Stimulated activated CD4-positive, alpha-beta T cell treated with anti-CD3 and anti-CD28 coated beads, Interleukin-1b, Interleukin-23, amount 100 ng/mL, for 1 hour (primary cell): ENCODE results near the gene SYNGR3.

ENCODE experiments used
- DNase-seq, 2 donors: peaks; one replicate each; pipeline ENCODE4 v3.0.0-alpha.2; 2020; ENCODE audit warnings: low read depth in 2 of 2

The SYNGR3 gene

GRCh38 chr16:1976951-1977874 lies 12.6 kb upstream of the SYNGR3 start:
- no peak for DNase-seq

GRCh38 chr16:1977875-1978268 lies 11.9 kb upstream of the SYNGR3 start:
- no peak for DNase-seq

GRCh38 chr16:1978476-1979120 lies 11.2 kb upstream of the SYNGR3 start:
- no peak for DNase-seq

- no peak for DNase-seq
These were observed 10.3 kb upstream of the SYNGR3 start for GRCh38 chr16:1979271-1980029.

GRCh38 chr16:1980030-1980769 lies 9.6 kb upstream of the SYNGR3 start:
- no peak for DNase-seq

DNA sequence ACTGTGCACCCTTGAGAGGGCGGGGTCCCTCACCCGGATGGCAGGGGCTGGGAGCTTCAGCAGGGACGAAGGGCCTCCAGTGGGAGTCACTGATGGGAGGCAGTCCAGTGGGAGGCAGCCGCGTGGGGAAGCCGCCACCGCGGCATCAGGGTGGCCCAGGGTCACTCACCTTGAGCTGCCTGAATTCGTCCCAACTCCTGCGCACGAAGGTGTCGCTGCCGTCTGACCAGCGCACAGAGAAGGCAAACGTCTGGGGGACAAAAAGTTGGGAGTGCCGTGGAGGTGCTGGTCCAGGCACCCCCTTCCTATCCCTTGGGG lies 9.0 kb upstream of the SYNGR3 start:
- DNase-seq = no peak

DNA sequence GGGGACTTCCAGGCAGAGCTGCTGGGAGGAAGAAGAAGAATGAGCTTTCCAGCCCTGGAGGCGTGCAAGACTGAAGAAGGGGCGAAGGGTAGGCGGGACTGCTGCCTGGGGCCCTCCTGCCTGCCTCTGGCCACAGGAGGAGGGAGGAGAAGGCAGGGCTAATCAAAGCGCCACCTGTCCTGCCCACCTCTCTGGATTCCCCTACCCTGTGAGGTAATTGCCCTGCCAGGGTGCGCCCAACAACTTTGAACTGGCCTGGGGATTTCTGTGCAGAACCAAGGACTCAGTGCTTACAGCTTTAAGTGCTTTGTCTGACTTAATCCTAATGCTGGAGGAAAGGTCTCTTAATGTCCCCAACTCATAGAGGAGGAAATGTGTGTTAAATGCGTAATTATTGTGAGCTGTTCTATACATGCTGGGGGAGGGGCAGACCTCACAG lies 8.4 kb upstream of the SYNGR3 start, which contains the start of gene NOXO1:
TSS of gene NOXO1 (minus strand) at position 72 of the 439 bp plus-strand sequence. CDS start 290 bp downstream, outside the sequence.
- no peak for DNase-seq

DNA sequence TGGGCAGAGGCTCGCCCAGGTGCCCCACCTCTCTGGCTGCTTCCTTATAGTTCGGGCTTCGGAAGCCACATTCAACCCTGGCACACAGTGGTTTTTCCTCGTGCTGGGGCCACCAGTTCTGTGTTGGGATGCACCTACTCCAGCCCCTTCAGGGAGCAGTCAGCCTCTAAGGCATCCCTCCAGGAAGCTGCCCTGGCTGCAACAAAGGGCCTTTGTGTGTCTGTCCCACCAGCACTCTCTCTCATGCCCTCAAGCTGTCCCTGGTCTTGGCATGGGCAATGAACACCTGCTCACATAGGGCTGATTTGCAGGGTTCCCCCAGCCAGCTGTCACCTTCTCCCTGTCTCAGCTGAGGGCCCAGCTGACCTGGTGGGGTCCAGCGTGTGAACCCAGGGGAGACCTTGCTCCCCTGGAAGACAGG lies 7.7 kb upstream of the SYNGR3 start:
- DNase-seq = no peak

DNA sequence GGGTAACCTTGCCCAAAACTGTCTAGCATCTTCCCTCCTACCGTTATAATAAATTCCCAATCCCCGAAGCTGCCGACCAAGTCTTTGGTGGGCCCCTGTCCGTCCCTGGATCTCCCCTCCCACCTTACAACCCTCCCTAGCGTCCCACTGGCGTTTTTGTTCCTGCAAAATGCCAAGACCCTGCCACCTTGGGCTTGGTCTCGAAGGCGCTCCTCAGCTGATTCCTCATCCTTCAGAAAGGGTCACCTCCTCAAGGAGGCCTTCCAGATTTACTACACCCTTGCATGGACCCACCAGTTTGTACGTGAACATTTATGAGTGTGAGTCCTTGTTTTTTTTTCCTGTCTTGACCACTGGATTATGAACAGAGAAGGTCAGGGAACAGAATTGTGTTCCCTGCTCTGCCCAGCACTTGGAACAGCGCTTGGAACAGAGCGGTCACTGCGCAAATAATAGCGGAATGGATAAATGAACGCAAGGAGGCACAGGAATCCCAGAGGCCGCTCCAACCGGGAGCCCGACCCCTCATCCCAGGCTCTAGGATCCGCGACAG lies 6.7 kb upstream of the SYNGR3 start:
- DNase-seq = no peak

- peak in 1 of 2 donors; percentile 33 for DNase-seq
These were observed 6.0 kb upstream of the SYNGR3 start, which contains the start of gene GFER for GRCh38 chr16:1983544-1984346. GFER (plus strand) TSS chr16:1984193; CDS start chr16:1984219, 26 bp downstream.

- no peak for DNase-seq
These were observed 5.2 kb upstream of the SYNGR3 start for GRCh38 chr16:1984347-1985225.

DNA sequence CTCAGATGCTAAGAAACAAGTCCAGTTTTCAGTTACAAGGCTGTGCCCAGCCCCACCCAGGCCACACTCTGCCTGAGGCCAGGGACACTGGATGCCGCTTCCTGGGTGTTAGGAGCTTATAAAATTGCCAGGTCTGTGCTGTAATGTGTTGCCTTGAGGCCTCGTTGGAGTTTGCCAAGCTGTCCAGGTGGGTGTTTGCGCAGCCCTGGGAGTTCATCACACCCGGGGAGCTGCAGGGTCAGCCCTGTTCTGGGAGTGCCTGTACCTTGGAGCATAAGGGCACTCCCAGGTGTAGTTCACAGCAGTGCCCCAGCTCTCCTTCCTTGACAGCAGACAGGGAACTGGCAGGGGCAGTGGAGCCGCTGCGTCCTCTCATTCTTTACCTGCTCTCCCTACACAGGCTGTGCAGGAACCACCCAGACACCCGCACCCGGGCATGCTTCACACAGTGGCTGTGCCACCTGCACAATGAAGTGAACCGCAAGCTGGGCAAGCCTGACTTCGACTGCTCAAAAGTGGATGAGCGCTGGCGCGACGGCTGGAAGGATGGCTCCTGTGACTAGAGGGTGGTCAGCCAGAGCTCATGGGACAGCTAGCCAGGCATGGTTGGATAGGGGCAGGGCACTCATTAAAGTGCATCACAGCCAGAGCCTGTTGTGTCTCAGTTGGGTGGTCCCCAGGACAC lies 4.2 kb upstream of the SYNGR3 start:
- no peak for DNase-seq

DNA sequence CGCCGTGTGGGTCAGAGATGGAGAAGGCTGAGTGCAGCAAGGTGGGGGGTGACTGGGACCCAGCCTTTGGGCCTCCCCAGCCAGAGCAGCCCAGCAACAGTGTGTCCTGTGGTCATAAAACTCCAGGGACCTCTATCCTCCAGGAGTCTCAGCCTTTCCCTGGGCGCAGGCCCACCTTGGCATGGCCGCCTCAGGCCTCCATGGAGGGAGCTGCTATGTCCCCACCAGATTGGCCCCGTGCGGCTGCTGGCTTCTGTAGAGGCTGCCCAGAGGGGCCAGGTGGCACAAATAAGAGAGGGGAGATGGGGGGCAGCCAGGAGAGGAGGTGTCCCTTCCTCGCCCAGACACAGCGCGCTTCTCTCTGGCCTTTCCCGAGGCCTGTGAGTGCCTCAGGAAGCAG lies 2.6 kb upstream of the SYNGR3 start:
- DNase-seq = no peak

DNA sequence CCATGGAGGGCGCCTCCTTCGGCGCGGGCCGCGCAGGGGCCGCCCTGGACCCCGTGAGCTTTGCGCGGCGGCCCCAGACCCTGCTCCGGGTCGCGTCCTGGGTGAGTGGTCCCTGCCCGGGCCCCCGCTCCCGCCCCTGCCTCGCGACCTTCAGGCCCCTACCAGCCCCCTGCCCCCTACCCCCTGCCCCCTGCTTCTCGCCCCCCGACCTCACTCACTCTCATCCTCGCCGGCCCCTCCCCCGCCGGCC lies 256 bp downstream of the SYNGR3 start:
- DNase-seq = no peak

DNA sequence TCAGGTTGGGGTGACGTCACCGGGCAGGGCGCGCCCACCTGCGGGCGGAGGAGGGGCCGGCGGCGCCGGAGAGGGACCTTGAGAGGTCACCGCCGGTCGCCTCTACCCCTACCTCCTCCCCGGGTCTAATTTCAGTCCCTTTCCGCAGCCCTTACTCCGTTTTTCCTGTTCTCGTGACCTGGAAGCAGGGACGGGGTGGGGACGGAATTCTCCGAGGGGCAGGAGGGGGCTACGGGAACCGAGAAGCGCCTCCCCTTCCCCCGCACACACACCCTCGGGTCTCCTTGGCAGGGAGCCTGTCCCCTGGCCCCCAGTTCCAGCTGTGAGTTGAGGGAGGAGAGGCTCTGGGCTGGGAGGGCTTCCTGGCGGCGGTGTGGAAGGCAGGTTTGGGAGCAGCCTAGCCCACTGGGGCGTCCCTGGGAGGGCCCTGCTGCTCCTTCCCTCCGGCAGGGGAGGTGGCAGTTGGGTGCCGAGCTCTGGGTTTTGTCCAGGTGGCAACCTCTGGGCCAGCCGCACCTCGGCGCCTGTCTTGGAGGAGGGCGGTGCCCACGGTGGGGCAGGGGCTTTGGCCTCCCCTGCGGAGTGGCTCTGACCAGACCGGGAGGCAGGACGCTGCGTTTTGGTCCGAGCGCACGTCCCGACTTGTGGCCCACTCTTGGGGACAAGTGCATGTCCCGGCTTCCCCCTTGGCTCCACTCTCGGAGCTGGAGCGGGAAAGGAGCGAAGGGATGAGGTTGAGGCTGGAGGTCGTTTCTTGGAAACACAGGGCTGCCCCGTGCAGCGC lies 773 bp downstream of the SYNGR3 start:
- no peak for DNase-seq

DNA sequence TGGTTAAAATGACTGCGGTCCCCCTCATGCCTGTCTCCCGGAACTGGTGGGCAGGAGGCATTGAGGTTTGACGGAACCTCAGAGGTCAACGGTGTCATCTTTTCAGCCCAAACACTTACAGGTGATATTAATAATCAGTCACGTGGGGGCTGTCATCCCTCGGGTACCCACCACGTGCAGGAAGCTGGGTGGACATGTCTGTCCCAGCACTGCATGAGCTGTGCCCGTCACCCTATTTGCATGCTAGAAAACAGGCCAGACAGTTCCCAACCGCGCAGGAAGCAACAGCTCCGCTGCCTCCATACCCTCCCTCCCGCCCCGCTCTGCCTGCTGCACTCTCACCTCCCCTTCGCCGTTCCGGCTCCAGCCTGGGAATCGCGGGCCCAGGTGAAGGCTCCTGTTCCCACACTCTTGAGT lies 1.4 kb downstream of the SYNGR3 start:
- no peak for DNase-seq

DNA sequence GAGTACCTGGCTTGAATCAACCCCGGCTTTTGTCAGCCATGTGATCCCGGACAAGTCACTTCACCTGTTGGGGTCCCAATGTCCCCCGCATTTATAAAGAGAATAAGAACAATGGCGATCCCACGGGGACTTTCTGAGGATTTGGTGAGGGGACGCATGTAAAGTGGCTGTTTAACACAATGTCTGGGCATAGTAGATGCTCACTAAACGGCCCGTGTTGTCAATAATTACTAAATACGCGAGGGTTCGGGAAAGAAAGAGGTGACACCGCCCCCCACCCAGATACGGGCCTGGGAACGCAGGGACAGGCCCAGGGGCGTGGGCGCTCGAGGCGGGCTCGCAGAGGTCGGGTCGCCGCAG lies 1.8 kb downstream of the SYNGR3 start:
- no peak for DNase-seq

DNA sequence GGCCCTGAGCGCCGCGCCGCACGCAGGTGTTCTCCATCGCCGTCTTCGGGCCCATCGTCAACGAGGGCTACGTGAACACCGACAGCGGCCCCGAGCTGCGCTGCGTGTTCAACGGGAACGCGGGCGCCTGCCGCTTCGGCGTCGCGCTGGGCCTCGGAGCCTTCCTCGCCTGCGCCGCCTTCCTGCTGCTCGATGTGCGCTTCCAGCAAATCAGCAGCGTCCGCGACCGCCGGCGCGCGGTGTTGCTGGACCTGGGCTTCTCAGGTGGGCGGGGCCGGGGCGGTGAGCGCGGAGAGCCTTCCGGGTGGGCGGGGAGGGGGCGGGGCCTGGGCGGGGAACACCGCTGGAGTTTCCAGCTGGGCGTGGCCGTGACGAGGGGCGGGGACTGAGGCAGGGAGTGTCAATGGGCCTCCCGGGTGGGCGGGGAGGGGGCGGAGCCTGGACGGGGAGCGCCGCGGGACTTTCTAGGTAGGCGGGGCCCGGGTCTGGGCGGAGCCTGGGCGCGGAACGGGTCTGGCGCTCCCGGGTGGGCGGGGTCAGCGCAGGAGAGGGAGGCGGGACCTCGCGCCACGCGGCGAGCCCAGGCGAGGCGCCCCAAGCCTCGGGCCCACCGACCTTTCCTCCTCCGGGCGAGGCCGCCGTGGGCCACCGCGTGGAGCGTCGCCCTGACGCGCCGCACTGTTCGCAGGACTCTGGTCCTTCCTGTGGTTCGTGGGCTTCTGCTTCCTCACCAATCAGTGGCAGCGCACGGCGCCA lies 2.4 kb downstream of the SYNGR3 start:
- DNase-seq = peak; percentile 99
